22Rv1 (cell line): ENCODE measurements around the gene NDUFAF3.

Experiments
- CTCF ChIP-seq: fragments of 450-650 bp; IDR thresholded peaks from 2 replicates; pipeline ENCODE4 v1.5.1; 2017; ENCODE audit warnings: mild to moderate bottlenecking
- ZFX ChIP-seq: fragments of 450-650 bp; IDR thresholded peaks from 2 replicates; pipeline ENCODE4 v1.6.1; 2017; ENCODE audit warnings: antibody characterized with exemption, borderline replicate concordance

GRCh38 chr3:49023775-49024174 lies 1.9 kb downstream of the NDUFAF3 start:
- TF ChIP-seq CTCF (no peak), ZFX (no peak)
